ENCODE results near the gene SLC9C2. TPM values are rescaled to one million over a fixed set of nuclear protein-coding genes. Genes with fewer than 3 reads are reported as not detected.
"Not testable (repeated sequence)": the region's sequence is repeated elsewhere in the genome, so short reads cannot be mapped to it uniquely, and the experiment has no call there.

Gene SLC9C2
- total RNA-seq, 1 donor from 2014 or later, result not detected

DNA sequence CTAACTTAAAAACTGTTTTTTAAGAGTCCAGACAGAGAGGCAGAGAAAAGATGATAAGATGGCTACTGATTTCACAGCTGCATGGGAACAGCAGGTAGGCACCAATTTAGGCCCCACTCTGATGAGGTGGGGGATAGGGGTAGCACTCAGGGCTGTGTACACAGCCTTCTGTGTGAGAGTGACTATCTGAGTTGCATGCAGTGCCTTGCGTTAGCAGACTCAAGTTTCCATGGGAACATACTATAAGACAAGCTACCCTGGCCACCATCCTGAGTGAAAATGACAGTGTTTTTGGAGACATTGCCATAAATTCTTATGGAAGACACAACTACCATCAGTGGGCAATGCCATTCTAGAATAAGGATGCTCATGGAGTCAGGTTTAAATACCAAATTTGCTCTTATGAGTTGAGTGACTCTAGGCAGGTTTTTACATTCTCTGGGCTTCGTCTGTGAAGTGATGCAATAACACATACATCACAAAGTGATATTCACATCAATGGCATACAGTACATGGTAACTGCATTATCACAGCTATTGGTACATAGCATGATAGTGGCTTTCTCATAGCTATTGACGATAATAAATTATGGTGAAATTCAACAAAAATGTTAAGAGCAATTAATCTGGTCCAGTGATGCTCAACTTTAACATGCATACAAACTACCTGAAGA, 30.5 kb downstream of the SLC9C2 start:
- TF ChIP-seq, protein P1, sequence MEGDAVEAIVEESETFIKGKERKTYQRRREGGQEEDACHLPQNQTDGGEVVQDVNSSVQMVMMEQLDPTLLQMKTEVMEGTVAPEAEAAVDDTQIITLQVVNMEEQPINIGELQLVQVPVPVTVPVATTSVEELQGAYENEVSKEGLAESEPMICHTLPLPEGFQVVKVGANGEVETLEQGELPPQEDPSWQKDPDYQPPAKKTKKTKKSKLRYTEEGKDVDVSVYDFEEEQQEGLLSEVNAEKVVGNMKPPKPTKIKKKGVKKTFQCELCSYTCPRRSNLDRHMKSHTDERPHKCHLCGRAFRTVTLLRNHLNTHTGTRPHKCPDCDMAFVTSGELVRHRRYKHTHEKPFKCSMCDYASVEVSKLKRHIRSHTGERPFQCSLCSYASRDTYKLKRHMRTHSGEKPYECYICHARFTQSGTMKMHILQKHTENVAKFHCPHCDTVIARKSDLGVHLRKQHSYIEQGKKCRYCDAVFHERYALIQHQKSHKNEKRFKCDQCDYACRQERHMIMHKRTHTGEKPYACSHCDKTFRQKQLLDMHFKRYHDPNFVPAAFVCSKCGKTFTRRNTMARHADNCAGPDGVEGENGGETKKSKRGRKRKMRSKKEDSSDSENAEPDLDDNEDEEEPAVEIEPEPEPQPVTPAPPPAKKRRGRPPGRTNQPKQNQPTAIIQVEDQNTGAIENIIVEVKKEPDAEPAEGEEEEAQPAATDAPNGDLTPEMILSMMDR (IDR thresholded peaks at IDR 0.05), result no peak
- Mint-ChIP-seq H3K27me3 (ENCODE audit: unreplicated experiment) (peaks cover 16% of the 10 kb centered on the region), H3K4me1 (ENCODE audit: unreplicated experiment) (no peaks in the 10 kb centered on the region), H3K27ac (ENCODE audit: unreplicated experiment) (no peak overlapping the region), H3K9me3 (ENCODE audit: unreplicated experiment) (no peaks in the 10 kb centered on the region), H3K4me3 (ENCODE audit: unreplicated experiment) (no peak overlapping the region), H3K36me3 (ENCODE audit: unreplicated experiment) (no peaks in the 10 kb centered on the region)
- DNase-seq (ENCODE audit: extremely low spot score, unreplicated experiment), result no peak

DNA sequence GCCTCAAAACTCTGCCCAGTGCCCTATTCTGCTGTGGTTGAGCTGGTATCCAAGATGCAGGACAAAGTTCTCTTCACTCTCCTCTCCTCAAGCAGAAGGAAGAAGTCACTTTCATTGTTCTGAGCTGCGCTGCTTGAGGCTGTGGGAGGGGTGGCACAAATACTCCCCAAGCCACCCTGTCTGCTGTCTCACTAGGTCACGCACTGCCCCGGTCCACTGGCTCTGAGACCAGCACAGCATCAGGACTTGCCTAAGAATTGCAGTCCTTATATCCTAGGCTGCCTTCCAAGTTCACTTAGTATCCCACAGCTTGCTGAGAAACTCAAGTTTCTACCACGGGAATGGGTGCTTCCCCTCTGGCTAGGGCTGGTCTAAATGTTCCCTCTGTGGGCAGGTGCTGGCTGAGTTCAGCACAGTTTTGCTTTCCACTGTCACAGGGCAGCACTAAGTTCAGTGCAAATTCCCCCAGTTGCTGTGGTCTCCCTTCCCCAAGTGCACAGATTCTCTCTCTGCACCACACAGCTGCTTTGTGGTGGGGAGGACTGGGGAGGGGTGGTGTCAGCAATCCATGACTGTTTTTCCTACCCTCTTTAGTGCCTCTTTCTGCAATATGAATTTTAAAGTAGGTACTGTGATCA, 32.4 kb downstream of the SLC9C2 start:
- Mint-ChIP-seq H3K27me3 (ENCODE audit: unreplicated experiment) (peaks cover 26% of the 10 kb centered on the region), H3K9me3 (ENCODE audit: unreplicated experiment) (peaks cover 11% of the 10 kb centered on the region), H3K4me3 (ENCODE audit: unreplicated experiment) (no peak overlapping the region), H3K4me1 (ENCODE audit: unreplicated experiment) (no peaks in the 10 kb centered on the region), H3K27ac (ENCODE audit: unreplicated experiment) (no peak overlapping the region), H3K36me3 (ENCODE audit: unreplicated experiment) (no peaks in the 10 kb centered on the region)
- TF ChIP-seq, protein P1 (IDR thresholded peaks at IDR 0.05), result no peak
- DNase-seq (ENCODE audit: extremely low spot score, unreplicated experiment), result no peak

DNA sequence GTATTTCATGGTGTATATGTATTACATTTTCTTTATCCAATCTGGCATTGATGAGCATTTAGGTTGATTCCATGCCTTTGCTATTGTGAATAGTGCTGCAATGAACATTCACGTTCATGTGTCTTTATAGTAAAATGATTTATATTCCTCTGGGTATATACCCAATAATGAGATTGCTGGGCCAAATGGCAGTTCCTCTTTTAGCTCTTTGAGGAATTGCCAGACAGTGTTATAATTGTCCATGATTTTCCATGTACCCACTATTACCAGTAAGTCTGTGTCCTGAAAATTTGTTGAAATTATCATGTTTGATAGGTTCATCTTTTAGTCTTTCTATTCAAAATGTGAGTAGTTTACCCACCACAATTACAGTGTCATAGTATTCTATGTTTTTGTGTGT, 34.4 kb downstream of the SLC9C2 start:
- TF ChIP-seq, protein P1 (IDR thresholded peaks at IDR 0.05), result no peak
- no peaks in the 10 kb centered on the region for H3K36me3 Mint-ChIP-seq (ENCODE audit: unreplicated experiment)
- no peaks in the 10 kb centered on the region for H3K4me1 Mint-ChIP-seq (ENCODE audit: unreplicated experiment)
- H3K4me3 Mint-ChIP-seq (ENCODE audit: unreplicated experiment), result no peak overlapping the region
- peaks cover 11% of the 10 kb centered on the region for H3K9me3 Mint-ChIP-seq (ENCODE audit: unreplicated experiment)
- H3K27me3 Mint-ChIP-seq (ENCODE audit: unreplicated experiment), result peaks cover 26% of the 10 kb centered on the region
- no peak overlapping the region for H3K27ac Mint-ChIP-seq (ENCODE audit: unreplicated experiment)
- no peak for DNase-seq (ENCODE audit: extremely low spot score, unreplicated experiment)

DNA sequence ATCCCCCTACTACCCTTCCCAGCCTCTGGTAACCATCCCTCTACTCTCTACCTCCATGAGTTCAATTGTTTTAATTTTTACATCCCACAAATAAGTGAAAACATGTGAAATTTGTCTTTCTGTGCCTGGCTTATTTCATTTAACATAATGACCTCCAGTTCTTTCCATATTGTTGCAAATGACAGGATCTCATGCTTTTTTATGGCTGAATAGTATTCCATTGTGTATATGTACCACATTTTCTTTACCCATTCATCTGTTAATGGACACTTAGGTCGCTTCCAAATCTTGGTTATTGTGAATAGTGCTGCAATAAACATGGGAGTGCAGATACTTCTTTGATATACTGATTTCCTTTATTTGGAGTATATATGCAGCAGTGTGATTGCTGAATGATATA, 39.0 kb downstream of the SLC9C2 start:
- H3K4me1 Mint-ChIP-seq (ENCODE audit: unreplicated experiment); H3K27ac Mint-ChIP-seq (ENCODE audit: unreplicated experiment); DNase-seq (ENCODE audit: extremely low spot score, unreplicated experiment); H3K36me3 Mint-ChIP-seq (ENCODE audit: unreplicated experiment); H3K4me3 Mint-ChIP-seq (ENCODE audit: unreplicated experiment): not testable (repeated sequence)
- H3K27me3 Mint-ChIP-seq (ENCODE audit: unreplicated experiment), result peaks cover 22% of the 10 kb centered on the region
- H3K9me3 Mint-ChIP-seq (ENCODE audit: unreplicated experiment), result peaks cover 11% of the 10 kb centered on the region

DNA sequence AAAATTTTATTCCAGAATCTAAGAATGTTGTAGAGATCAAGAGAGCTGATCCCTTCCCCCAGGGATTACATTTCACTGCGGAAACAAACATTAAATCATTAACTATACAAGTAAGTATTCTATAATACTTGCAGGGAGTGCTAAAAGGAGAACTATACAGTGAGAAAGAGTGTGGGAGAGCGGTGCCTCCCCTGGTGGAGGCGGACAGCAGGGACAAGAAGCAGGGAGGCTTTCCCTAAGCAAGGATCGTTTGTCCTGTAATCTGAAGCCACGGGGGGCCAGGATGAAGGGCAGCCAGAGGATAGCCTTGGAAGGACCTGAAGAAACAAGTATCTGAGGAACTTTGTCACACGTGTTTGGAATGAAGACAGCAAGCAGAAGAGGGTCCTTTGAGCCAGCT, 40.1 kb downstream of the SLC9C2 start:
- no peaks in the 10 kb centered on the region for H3K4me1 Mint-ChIP-seq (ENCODE audit: unreplicated experiment)
- no peak overlapping the region for H3K4me3 Mint-ChIP-seq (ENCODE audit: unreplicated experiment)
- peaks cover 17% of the 10 kb centered on the region for H3K27me3 Mint-ChIP-seq (ENCODE audit: unreplicated experiment)
- no peak overlapping the region for H3K27ac Mint-ChIP-seq (ENCODE audit: unreplicated experiment)
- H3K36me3 Mint-ChIP-seq (ENCODE audit: unreplicated experiment), result no peaks in the 10 kb centered on the region
- TF ChIP-seq, protein P1 (IDR thresholded peaks at IDR 0.05), result peak; percentile 9
- H3K9me3 Mint-ChIP-seq (ENCODE audit: unreplicated experiment), result peaks cover 11% of the 10 kb centered on the region
- no peak for DNase-seq (ENCODE audit: extremely low spot score, unreplicated experiment)
